H1 (cell line): Measurements from ENCODE around the gene NHEJ1. TPM values are rescaled to one million over a fixed set of nuclear protein-coding genes. Genes with fewer than 3 reads are reported as not detected.

Source experiments
- ATF2 ChIP-seq: IDR thresholded peaks from 2 replicates; pipeline ENCODE4 v1.6.1; 2012; ENCODE audit warnings: low read length, inconsistent platforms
- CTCF ChIP-seq, 3 experiments: IDR thresholded peaks; 1 replicate in 2 of 3; 2 replicates in 1 of 3; pipeline versions ENCODE4 v1.5.1 to v1.6.1; 2011; ENCODE audit warnings: low read length in 3 of 3, mild to moderate bottlenecking in 3 of 3, inconsistent platforms in 2 of 3, low read depth in 1 of 3, moderate library complexity in 1 of 3; ENCODE audit not compliant: insufficient read depth in 1 of 3; ENCODE audit errors: control extremely low read depth in 1 of 3
- KDM5A ChIP-seq: fragments of 200-600 bp; IDR thresholded peaks from 2 replicates; pipeline ENCODE4 v1.7.1; 2012; ENCODE audit warnings: mild to moderate bottlenecking, low read length, inconsistent platforms, mixed read lengths
- NANOG ChIP-seq: IDR thresholded peaks from 2 replicates; pipeline ENCODE4 v1.6.1; 2011; ENCODE audit warnings: low read length, low read depth, mild to moderate bottlenecking, inconsistent platforms; ENCODE audit not compliant: insufficient read depth, poor library complexity, severe bottlenecking
- NRF1 ChIP-seq: IDR thresholded peaks from 2 replicates; pipeline ENCODE4 v1.6.1; 2011; ENCODE audit warnings: mild to moderate bottlenecking, low read depth, low read length, improper control_type of control experiment
- RFX5 ChIP-seq: IDR thresholded peaks from 2 replicates; pipeline ENCODE4 v1.6.1; 2011; ENCODE audit warnings: low read depth, low read length, improper control_type of control experiment, borderline replicate concordance
- SIRT6 ChIP-seq: IDR thresholded peaks from one replicate; pipeline ENCODE4 v1.7.1; 2012; ENCODE audit warnings: low read length, inconsistent platforms
- TCF12 ChIP-seq: IDR thresholded peaks from 2 replicates; pipeline ENCODE4 v1.6.1; 2011; ENCODE audit warnings: low read depth, mild to moderate bottlenecking, low read length
- polyA plus RNA-seq, 7 experiments: library from polyadenylated mRNA; depleted of rRNA in 3 of 7; stranded (reverse) in 5 of 7; unstranded in 2 of 7; fragments of >200 nt in 5 of 7; fragments of 200-250 nt in 2 of 7; gene quantifications; 1 replicate in 5 of 7; 2 replicates in 1 of 7; 4 replicates in 1 of 7; pipeline versions ENCODE4 v1.2.1 to v1.2.3, GENCODE V29; 2011 to 2013; ENCODE audit warnings: missing spikeins in 2 of 7, mixed read lengths in 2 of 7
- total RNA-seq: library from RNA; stranded (reverse); fragmentation: NEBNext Ultra II Directional; extraction: Animal tissue kit (Norgen Biotek cat#: 25700); gene quantifications from 2 replicates; pipeline ENCODE4 v1.2.1, GENCODE V29; 2021

The NHEJ1 gene
- total and polyA plus RNA-seq, 2 of the 8 experiments (the other 6 are each of a cell fraction or from before 2014, with no cell fraction given) = 22.7 to 24.1 TPM

- no peak for TF ChIP-seq ATF2
- no peak for TF ChIP-seq RFX5
- no peak for TF ChIP-seq CTCF (IDR thresholded peaks at IDR 0.05; ENCODE audit: control extremely low read depth in 1 of 3, insufficient read depth in 1 of 3, low read depth in 1 of 3, low read length in 3 of 3)
- no peak for TF ChIP-seq NANOG
- TF ChIP-seq TCF12 = no peak
- TF ChIP-seq SIRT6 = no peak
- TF ChIP-seq KDM5A = no peak
- TF ChIP-seq NRF1 = no peak
These were observed 37.1 kb downstream of the NHEJ1 start (continued) for GRCh38 chr2:219123356-219124135.
